IMR-90 (cell line): ENCODE measurements around the gene PADI6. TPM values are rescaled to one million over a fixed set of nuclear protein-coding genes. Genes with fewer than 3 reads are reported as not detected.

ENCODE experiments used
- ATAC-seq: fragments of 200-7000 bp; cut with Tn5 transposase; 2 replicates; pipeline ENCODE4 v1.9.1; 2020; ENCODE audit warnings: low read depth, mild to moderate bottlenecking, moderate library complexity
- BruUV-seq: library from RNA; stranded (reverse); fragments of 400-500 nt; replicated peaks from 2 replicates; lab custom pipeline; 2021; lab: Mats Ljungman, UMichigan
- CTCF ChIA-PET: fragments of 300-600 bp; formaldehyde crosslinking; extraction: SDS; loops from one replicate; lab custom pipeline; 2021; ENCODE audit warnings: antibody characterized with exemption; lab: Yijun Ruan, JAX
- POLR2A ChIA-PET: fragments of 300-600 bp; sonication (Branson Sonifier 250); formaldehyde crosslinking; loops from one replicate; lab custom pipeline; 2022; ENCODE audit warnings: antibody characterized with exemption; ENCODE audit not compliant: unreplicated experiment; lab: Charles Lee
- DNase-seq: peaks from one replicate; pipeline ENCODE4 v3.0.0; 2013
- H2AFZ ChIP-seq: replicated peaks from 2 replicates; pipeline ENCODE3; 2013; ENCODE audit warnings: low read length, mild to moderate bottlenecking; ENCODE audit not compliant: poor library complexity
- H2AK5ac ChIP-seq: 2 replicates; pipeline ENCODE4 v1.6.1; 2013; ENCODE audit warnings: low read depth, low read length, inconsistent platforms
- H2AK9ac ChIP-seq: replicated peaks from 2 replicates; pipeline ENCODE3; 2013; ENCODE audit warnings: mild to moderate bottlenecking, low read depth, low read length, moderate library complexity; ENCODE audit not compliant: poor library complexity
- H2BK120ac ChIP-seq: 2 replicates; pipeline ENCODE4 v1.6.1; 2013; ENCODE audit warnings: low read depth, low read length, inconsistent platforms
- H2BK15ac ChIP-seq: 3 replicates; pipeline ENCODE4 v1.6.1; 2013; ENCODE audit warnings: low read depth, low read length, inconsistent platforms
- H2BK20ac ChIP-seq: 2 replicates; pipeline ENCODE4 v1.6.1; 2013; ENCODE audit warnings: low read depth, mild to moderate bottlenecking, inconsistent platforms, low read length, moderate library complexity
- H2BK5ac ChIP-seq: 2 replicates; pipeline ENCODE4 v1.6.1; 2013; ENCODE audit warnings: mild to moderate bottlenecking, low read depth, low read length, inconsistent platforms; ENCODE audit not compliant: poor library complexity, severe bottlenecking
- H3K14ac ChIP-seq: replicated peaks from 2 replicates; pipeline ENCODE4 v1.6.1; 2013; ENCODE audit warnings: low read depth, low read length, inconsistent platforms
- H3K18ac ChIP-seq: 2 replicates; pipeline ENCODE4 v1.6.1; 2013; ENCODE audit warnings: low read depth, low read length, control low read depth
- H3K23ac ChIP-seq: 2 replicates; pipeline ENCODE4 v1.6.1; 2013; ENCODE audit warnings: low read depth, low read length, inconsistent platforms
- H3K27ac ChIP-seq: 2 replicates; pipeline ENCODE4 v1.5.1; 2013; ENCODE audit warnings: mild to moderate bottlenecking, control low read depth, low read length; ENCODE audit not compliant: insufficient read depth
- H3K27me3 ChIP-seq: 2 replicates; pipeline ENCODE4 v1.6.1; 2013; ENCODE audit warnings: low read length; ENCODE audit not compliant: control insufficient read depth, insufficient read depth
- H3K36me3 ChIP-seq: 2 replicates; pipeline ENCODE4 v1.6.1; 2013; ENCODE audit warnings: low read length, mixed read lengths; ENCODE audit not compliant: control insufficient read depth, insufficient read depth
- H3K4ac ChIP-seq: 2 replicates; pipeline ENCODE4 v1.6.1; 2013; ENCODE audit warnings: low read depth, low read length, inconsistent platforms
- H3K4me1 ChIP-seq: 2 replicates; pipeline ENCODE4 v1.6.1; 2013; ENCODE audit warnings: low read length, mixed read lengths; ENCODE audit not compliant: control insufficient read depth, insufficient read depth
- H3K4me2 ChIP-seq: 2 replicates; pipeline ENCODE4 v1.6.1; 2013; ENCODE audit warnings: low read depth, mild to moderate bottlenecking, control low read depth, low read length, moderate library complexity
- H3K4me3 ChIP-seq: 2 replicates; pipeline ENCODE4 v1.5.1; 2013; ENCODE audit warnings: low read depth, mild to moderate bottlenecking, control low read depth, low read length, moderate library complexity; ENCODE audit not compliant: insufficient read depth
- H3K56ac ChIP-seq: 2 replicates; pipeline ENCODE4 v1.6.1; 2013; ENCODE audit warnings: low read length, inconsistent platforms; ENCODE audit not compliant: insufficient read depth; ENCODE audit errors: extremely low read depth
- H3K79me1 ChIP-seq, 2 experiments: 2 replicates each; pipeline ENCODE4 v1.6.1; 2013; ENCODE audit warnings: low read length in 2 of 2, inconsistent platforms in 1 of 2, low read depth in 1 of 2
- H3K9ac ChIP-seq: 2 replicates; pipeline ENCODE4 v1.6.1; 2013; ENCODE audit warnings: low read depth, low read length, control low read depth
- H3K9me1 ChIP-seq: 2 replicates; pipeline ENCODE4 v1.6.1; 2013; ENCODE audit warnings: low read length, inconsistent platforms; ENCODE audit not compliant: insufficient read depth
- H3K9me3 ChIP-seq: 2 replicates; pipeline ENCODE4 v1.6.1; 2013; ENCODE audit warnings: low read length; ENCODE audit not compliant: control insufficient read depth, insufficient read depth
- H4K20me1 ChIP-seq: 2 replicates; pipeline ENCODE4 v1.6.1; 2013; ENCODE audit warnings: low read length, inconsistent platforms; ENCODE audit not compliant: insufficient read depth
- H4K5ac ChIP-seq: 2 replicates; pipeline ENCODE4 v1.6.1; 2013; ENCODE audit warnings: mild to moderate bottlenecking, low read depth, low read length, control low read depth
- H4K8ac ChIP-seq, 2 experiments: 2 replicates each; pipeline ENCODE4 v1.6.1; 2013; ENCODE audit warnings: low read depth in 2 of 2, low read length in 2 of 2, control low read depth in 1 of 2, inconsistent platforms in 1 of 2
- H4K91ac ChIP-seq: 2 replicates; pipeline ENCODE4 v1.6.1; 2013; ENCODE audit warnings: low read depth, low read length, inconsistent platforms; ENCODE audit not compliant: insufficient read depth
- BHLHE40 ChIP-seq: fragments of 150-350 bp; IDR thresholded peaks from 2 replicates; pipeline ENCODE4 v1.6.1; 2016; ENCODE audit warnings: mild to moderate bottlenecking, low read depth, low read length
- FOS ChIP-seq: fragments of 150-350 bp; IDR thresholded peaks from 2 replicates; pipeline ENCODE4 v1.6.1; 2016; ENCODE audit warnings: low read depth, low read length
- MAZ ChIP-seq: IDR thresholded peaks from 2 replicates; pipeline ENCODE4 v1.6.1; 2012; ENCODE audit warnings: low read depth, mild to moderate bottlenecking, low read length, improper control_type of control experiment, moderate library complexity, borderline replicate concordance
- MXI1 ChIP-seq: IDR thresholded peaks from 2 replicates; pipeline ENCODE4 v1.6.1; 2012; ENCODE audit warnings: low read depth, mild to moderate bottlenecking, low read length, moderate library complexity, borderline replicate concordance
- POLR2A ChIP-seq: IDR thresholded peaks from 2 replicates; pipeline ENCODE4 v1.6.1; 2012; ENCODE audit warnings: mild to moderate bottlenecking, low read depth, low read length
- WGBS, 2 experiments: methylation state at CpG; one replicate each; pipeline versions ENCODE4 v1.1.5 to v1.1.7; 2013; ENCODE audit warnings: missing lambda C conversion rate in 2 of 2; ENCODE audit not compliant: insufficient read length in 1 of 2; ENCODE audit errors: extremely low coverage in 2 of 2; 5-methylcytosine and 5-hydroxymethylcytosine counted together
- dilution Hi-C: fragments of 300-500 bp; cut with HindIII; formaldehyde crosslinking; loops from one replicate; pipeline ENCODE4 v1.14.3; 2018; ENCODE audit warnings: low sequenced_read_pairs; ENCODE audit not compliant: unreplicated experiment
- in situ Hi-C: fragments of 300-500 bp; cut with MboI; formaldehyde crosslinking; loops from 3 replicates; pipeline ENCODE4 v1.14.3; 2019; ENCODE audit warnings: low sequenced_read_pairs, inconsistent platforms, mixed read lengths
- intact Hi-C: fragments of 100-400 bp; cut with micrococcal nuclease; formaldehyde crosslinking; loops from 2 replicates; pipeline ENCODE4 v1.10.0; 2022
- polyA plus RNA-seq, 3 experiments: library from polyadenylated mRNA; depleted of rRNA; stranded (reverse); fragments of >200 nt; gene quantifications; 2 replicates each; pipeline ENCODE4 v1.2.3, GENCODE V29; 2012; ENCODE audit warnings: low replicate concordance in 1 of 3
- total RNA-seq: library from RNA; depleted of rRNA; stranded (reverse); fragments of >200 nt; gene quantifications from 2 replicates; pipeline ENCODE4 v1.2.3, GENCODE V29; 2012
- TF ChIP-seq, protein P1 (sequence below): fragments of 150-350 bp; IDR thresholded peaks from 2 replicates; pipeline ENCODE4 v1.6.1; 2017; ENCODE audit warnings: mild to moderate bottlenecking, antibody characterized with exemption, low read length, low read depth
- TF ChIP-seq, protein P2 (sequence below): conservative IDR thresholded peaks from 2 replicates; pipeline ENCODE4 v1.5.1; 2012; ENCODE audit warnings: mild to moderate bottlenecking, low read depth, low read length, improper control_type of control experiment

PADI6 gene
- total and polyA plus RNA-seq, 2 of the 4 experiments (the other 2 are of a cell fraction), result not detected

DNA sequence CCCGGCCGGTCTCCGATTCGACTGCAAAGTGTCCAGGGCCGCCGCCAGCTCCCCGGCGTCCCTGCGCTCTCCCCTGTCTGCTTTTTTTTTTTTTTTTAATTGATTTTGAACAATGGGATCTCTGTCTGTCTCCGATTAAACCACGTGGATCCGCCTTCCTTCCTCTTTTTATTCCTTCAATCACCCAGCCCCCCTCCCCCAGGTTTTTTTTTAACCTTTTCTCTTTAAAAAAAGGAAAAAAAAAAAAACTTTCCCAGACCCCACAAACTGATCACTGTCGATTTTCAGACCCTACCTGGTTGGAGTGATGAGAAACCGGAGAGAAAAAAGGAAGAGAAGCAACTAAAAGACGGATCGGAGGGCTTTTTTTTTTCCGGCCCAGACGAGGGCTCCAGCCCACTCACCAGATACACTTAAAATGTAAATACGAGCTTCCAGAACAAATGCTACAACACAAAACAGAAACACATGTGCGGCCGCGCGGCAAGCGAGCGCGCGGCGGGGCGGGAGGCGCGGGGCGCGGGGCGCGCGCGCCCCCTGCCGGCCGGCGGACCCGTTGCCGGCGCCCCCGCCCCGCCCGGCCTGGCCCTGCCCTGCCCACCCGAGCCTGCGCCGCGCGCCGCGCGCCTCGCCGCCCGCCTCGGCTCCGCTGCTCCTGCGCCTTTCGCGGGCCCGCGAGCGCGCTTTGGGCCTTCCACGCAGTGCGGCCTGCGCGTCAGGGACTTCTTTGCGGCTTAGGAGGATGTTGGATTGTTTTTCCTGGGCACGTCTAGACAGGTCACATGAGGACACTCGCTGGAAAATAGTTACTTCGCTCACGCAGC lies 67.5 kb downstream of the PADI6 start, which contains the start of gene RCC2:
TSS of gene RCC2 (minus strand) at position 428 of the 824 bp plus-strand sequence. CDS start 1,163 bp downstream, outside the sequence.
- 2% methylated on average over 28 of the region's 75 CpGs; no CpG with 5 or more reads in 1 of the 2 experiments for WGBS, 2 experiments
- CTCF ChIA-PET, result interaction anchor here (0.6 to 0.7 kb wide), 3 partner anchors 15 to 1733 kb away, joined by 3 to 5 read pairs (median 4); no protein-coding TSS in a partner anchor
- Histone ChIP-seq H3K4me3 (peak within 1 kb of the TSS; percentile 90), H3K23ac (peak within 1 kb of the TSS; percentile 91), H3K4ac (peak within 1 kb of the TSS; percentile 89), H2AFZ (peak within 1 kb of the TSS; percentile 93), H3K79me1 (peaks cover 8 to 32% of the 10 kb centered on the region in 2 experiments), H2BK20ac (peak within 1 kb of the TSS; percentile 32; the same call in 1 of the 2 replicates), H3K14ac (peak within 1 kb of the TSS; percentile 97), H2AK9ac (peak within 1 kb of the TSS; percentile 71), H3K9me3 (no peaks in the 10 kb centered on the region), H4K5ac (peak within 1 kb of the TSS; percentile 76), H3K36me3 (peaks cover 9% of the 10 kb centered on the region), H3K18ac (peak within 1 kb of the TSS; percentile 43), H2BK5ac (peak within 1 kb of the TSS; percentile 90), H3K4me1 (peaks cover 22% of the 10 kb centered on the region), H3K4me2 (peak within 1 kb of the TSS; percentile 79), H4K20me1 (peaks cover 23% of the 10 kb centered on the region), H2BK120ac (peak within 1 kb of the TSS; percentile 81), H3K9me1 (peaks cover 8% of the 10 kb centered on the region; the same call in 1 of the 2 replicates), H3K27me3 (no peaks in the 10 kb centered on the region), H3K9ac (peak within 1 kb of the TSS; percentile 90), H4K8ac (peak within 1 kb of the TSS; percentile 91 to 92), H2BK15ac (peak within 1 kb of the TSS; percentile 92; the same call in 2 of the 3 replicates), H4K91ac (peak within 1 kb of the TSS; percentile 74), H3K56ac (peak within 1 kb of the TSS; percentile 91), H3K27ac (peak within 1 kb of the TSS; percentile 92), H2AK5ac (peak within 1 kb of the TSS; percentile 73; the same call in 1 of the 2 replicates)
- BruUV-seq, result no TSS peak
- POLR2A ChIA-PET, result interaction anchor here (0.6 to 0.7 kb wide), 3 partner anchors 45 to 245 kb away, joined by 3 to 7 read pairs (median 3); no protein-coding TSS in a partner anchor
- in situ Hi-C loops, result no loop called here
- DNase-seq (peak; percentile 80), ATAC-seq (peak; percentile 77)
- intact Hi-C loops, result loop anchor here (5.0 kb wide), 1 partner anchor 168 kb away; no protein-coding TSS in a partner anchor
- dilution Hi-C loops, result no loop called here
- TF ChIP-seq, protein P1, sequence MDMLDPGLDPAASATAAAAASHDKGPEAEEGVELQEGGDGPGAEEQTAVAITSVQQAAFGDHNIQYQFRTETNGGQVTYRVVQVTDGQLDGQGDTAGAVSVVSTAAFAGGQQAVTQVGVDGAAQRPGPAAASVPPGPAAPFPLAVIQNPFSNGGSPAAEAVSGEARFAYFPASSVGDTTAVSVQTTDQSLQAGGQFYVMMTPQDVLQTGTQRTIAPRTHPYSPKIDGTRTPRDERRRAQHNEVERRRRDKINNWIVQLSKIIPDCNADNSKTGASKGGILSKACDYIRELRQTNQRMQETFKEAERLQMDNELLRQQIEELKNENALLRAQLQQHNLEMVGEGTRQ, result peak; percentile 56; the same call in 1 of the 2 replicates
- TF ChIP-seq MAZ, result peak; percentile 55; the same call in 1 of the 2 replicates
- peak; percentile 80 for TF ChIP-seq POLR2A
- TF ChIP-seq FOS, result no peak
- TF ChIP-seq MXI1, result peak; percentile 92
- no peak; the same call in 1 of the 2 replicates for TF ChIP-seq BHLHE40
- TF ChIP-seq, protein P2, sequence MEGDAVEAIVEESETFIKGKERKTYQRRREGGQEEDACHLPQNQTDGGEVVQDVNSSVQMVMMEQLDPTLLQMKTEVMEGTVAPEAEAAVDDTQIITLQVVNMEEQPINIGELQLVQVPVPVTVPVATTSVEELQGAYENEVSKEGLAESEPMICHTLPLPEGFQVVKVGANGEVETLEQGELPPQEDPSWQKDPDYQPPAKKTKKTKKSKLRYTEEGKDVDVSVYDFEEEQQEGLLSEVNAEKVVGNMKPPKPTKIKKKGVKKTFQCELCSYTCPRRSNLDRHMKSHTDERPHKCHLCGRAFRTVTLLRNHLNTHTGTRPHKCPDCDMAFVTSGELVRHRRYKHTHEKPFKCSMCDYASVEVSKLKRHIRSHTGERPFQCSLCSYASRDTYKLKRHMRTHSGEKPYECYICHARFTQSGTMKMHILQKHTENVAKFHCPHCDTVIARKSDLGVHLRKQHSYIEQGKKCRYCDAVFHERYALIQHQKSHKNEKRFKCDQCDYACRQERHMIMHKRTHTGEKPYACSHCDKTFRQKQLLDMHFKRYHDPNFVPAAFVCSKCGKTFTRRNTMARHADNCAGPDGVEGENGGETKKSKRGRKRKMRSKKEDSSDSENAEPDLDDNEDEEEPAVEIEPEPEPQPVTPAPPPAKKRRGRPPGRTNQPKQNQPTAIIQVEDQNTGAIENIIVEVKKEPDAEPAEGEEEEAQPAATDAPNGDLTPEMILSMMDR, result peak; percentile 35
